GM11168 (cell line): ENCODE results near the gene EEF1A2.

Experiments
- in situ Hi-C: fragments of 300-500 bp; cut with MboI; formaldehyde crosslinking; loops from one replicate; pipeline ENCODE4 v1.12.0; 2022; ENCODE audit warnings: low sequenced_read_pairs; ENCODE audit not compliant: unreplicated experiment

Gene EEF1A2

GRCh38 chr20:63537525-63538203 is 38.8 kb upstream of the EEF1A2 start:
- in situ Hi-C loops, result no loop called here

- in situ Hi-C loops, result no loop called here
These were observed 38.2 kb upstream of the EEF1A2 start, which contains the start of gene PTK6 for GRCh38 chr20:63536997-63537524. Gene PTK6 (minus strand): TSS chr20:63537376. CDS start chr20:63537314, 62 bp downstream.

DNA sequence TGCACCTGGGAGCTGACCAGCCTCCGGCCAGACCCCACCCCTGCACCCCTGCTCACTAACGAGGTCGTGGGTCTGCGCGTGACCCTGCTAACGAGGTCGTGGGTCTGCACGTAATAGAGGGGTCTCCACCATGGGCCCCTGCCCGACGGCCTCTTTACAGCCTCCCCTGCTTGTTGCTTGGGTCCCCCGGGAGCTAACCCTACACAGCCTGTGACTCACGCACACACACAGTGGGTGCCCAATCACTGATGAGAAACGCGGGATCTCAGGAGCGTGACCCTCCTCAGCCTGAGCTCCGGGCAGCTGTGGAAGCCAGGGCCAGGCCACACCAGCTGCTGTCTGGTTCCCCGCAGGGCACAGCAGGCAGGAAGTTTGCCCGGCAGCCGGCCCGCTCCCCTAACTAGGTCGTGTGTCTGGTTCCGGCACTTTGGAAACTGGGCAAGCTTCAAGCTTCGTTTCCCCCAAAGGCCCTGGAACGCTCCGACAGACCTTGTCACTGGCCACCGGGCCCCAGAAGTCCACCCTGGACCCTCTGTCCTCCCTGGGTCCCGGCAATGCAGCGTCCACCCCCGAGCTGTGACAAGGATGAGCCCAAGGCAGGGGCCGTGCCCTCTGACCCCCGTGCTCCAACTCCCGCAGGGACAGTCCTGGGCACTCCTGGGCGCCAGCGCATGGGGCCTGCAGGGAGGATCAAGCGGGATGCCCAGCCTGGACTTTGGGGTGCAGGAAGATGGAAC is 37.5 kb upstream of the EEF1A2 start:
- in situ Hi-C loops, result no loop called here

- in situ Hi-C loops, result no loop called here
These were observed 36.2 kb upstream of the EEF1A2 start for GRCh38 chr20:63534831-63535651.

- in situ Hi-C loops, result no loop called here
These were observed 35.5 kb upstream of the EEF1A2 start for GRCh38 chr20:63534427-63534830.

DNA sequence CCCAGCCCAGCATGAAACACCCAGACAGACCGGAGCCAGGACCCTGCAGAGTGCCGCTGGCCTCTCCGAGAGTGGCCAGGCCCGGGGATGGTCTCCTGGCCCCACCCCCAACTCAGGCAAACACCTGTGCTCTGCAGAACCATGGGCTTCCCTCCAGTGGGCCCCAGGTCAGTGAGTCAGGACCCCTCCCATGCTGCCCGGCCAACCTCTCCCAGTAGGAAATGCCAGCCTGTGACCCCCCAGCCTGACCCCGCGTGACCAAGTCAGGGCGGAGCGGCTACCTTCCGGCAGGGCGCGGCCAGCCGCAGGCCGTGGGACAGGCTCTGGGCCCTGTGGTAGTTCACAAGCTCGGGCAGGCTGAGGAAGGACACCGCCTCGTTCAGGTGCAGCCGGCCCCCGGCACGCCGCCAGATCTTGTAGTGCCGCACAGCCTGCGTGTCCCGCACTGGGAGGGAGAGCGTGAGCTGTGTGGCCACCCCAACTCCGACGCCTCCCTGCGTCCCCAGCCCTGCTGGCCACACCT is 35.0 kb upstream of the EEF1A2 start:
- in situ Hi-C loops, result no loop called here

DNA sequence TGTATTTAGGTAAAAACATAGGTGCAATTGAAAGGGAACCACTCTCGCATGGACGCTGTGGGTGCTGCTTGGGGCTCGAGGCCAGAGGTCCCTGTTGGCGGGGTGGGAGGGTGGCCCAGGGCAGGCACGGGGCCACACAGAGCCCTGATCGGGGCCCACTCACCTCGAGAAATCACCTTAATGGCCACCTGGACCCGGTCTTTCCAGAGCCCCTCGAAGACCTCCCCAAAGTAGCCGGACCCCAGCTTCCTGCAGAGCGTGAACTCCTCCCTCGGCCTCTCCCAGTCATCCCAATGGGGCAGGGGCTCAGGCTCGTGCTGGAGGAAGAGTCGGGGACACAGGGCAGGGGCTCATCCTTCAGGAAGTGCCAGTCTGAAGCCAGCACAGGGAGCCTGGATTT is 34.5 kb upstream of the EEF1A2 start:
- in situ Hi-C loops, result no loop called here

DNA sequence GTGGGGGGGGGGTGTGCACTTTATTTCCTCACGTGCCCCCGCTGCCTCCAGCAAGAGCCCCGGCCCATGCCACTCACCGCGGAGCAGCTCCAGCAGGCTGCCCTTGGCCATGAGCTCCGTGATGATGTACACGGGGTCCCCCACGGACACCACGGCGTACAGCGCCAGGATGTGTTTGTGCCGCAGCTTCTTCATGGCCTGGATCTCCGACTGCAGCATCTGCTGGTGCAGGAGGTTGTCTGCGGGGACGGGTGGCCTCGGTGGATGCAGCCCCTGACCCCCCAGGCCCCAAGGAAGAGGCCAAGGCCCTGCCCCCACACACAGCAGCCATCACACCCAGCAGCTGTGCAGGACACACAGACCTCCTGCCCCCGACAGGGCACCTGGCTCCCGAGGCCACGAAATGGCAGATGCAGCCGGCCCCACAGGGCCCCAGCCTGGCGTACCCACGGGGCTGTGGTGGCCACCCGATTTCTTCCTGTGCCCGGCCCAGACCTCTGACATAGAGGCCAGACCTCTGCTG is 33.6 kb upstream of the EEF1A2 start:
- in situ Hi-C loops, result no loop called here

- in situ Hi-C loops, result no loop called here
These were observed 33.0 kb upstream of the EEF1A2 start for GRCh38 chr20:63531686-63532448.

- in situ Hi-C loops, result no loop called here
These were observed 31.9 kb upstream of the EEF1A2 start for GRCh38 chr20:63530788-63531160.

DNA sequence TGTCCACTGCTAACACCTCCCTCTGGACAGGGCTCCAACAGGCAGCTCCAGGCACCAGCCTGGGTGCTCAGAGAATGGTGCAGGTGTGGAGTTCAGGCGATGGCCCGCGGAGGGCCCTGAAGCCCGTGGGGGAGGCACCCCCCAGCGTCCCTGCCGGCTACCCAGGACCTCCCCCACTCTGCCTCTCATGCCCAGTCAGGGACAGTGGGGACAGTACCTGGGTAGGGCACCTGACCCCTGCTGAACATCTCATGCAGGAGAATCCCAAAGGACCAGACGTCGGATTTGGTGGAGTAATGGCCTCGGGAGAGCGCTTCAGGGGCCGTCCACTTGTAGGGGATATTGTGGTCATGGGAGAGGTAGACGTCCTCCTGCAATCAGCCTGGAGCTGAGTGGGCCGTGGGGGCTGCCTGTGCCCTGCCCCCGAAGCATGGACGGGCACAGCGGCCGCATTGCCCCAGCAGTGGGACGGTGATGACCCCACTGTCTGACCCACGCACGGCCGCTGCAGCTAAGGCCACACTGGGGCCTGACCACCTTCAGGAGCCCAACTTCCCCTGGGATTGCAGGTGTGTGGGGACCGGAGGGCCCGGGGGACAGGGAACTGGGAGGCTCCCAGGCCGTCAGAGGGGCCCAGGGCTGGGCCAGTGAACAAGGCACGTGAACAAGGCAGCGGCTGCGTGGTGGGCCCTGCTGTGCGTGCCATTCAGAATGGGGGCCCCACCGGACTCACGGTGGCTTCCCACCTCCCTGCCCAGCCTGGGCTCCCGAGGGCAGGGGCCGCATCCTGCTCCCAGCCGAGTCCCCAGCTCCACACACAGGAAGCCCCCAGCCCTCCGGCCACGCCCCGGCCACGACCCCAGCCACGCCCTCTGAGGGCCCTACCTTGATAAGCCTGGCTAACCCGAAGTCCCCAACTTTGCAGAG is 31.2 kb upstream of the EEF1A2 start:
- in situ Hi-C loops, result no loop called here

GRCh38 chr20:63529180-63529860 is 30.4 kb upstream of the EEF1A2 start:
- in situ Hi-C loops, result no loop called here

GRCh38 chr20:63527184-63527583 is 28.3 kb upstream of the EEF1A2 start:
- in situ Hi-C loops, result no loop called here

DNA sequence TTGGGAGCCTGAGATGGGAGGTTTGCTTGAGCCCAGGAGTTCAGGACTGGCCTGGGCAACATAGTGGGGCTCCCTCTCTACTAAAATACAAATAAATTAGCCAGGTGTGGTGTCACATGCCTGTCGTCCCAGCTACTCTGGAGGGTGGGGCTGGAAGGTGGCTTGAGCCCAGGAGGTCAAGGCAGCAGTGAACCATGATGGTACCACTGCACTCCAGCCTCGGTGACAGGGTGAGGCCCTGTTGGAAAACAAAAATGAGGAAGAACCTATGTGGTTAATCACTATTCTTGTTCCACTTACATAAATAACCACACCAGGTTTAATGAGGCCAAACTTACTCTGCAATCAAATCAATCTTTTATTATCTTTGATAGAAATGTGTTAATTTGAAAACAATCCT is 27.1 kb upstream of the EEF1A2 start:
- in situ Hi-C loops, result no loop called here

DNA sequence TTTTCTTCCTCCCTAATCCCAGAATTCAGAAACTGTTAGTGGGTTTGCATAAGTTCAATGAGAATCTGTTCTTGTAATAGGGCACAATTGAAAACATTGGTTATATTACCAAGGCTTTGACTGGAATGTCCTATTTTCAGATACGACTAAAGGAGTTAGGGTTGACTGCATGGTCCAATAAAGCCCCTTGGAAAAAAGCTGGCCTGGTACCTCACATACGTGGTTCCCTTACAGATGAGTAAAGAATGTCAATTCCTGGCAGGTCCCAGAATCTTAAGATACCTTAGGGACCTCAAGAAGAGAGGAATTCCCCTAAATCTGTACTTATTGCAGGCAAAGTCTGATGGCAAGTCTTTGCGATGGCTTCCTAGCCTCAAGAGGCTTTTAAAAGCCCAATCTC is 26.3 kb upstream of the EEF1A2 start:
- in situ Hi-C loops, result no loop called here

- in situ Hi-C loops, result no loop called here
These were observed 24.2 kb upstream of the EEF1A2 start for GRCh38 chr20:63522981-63523611.

DNA sequence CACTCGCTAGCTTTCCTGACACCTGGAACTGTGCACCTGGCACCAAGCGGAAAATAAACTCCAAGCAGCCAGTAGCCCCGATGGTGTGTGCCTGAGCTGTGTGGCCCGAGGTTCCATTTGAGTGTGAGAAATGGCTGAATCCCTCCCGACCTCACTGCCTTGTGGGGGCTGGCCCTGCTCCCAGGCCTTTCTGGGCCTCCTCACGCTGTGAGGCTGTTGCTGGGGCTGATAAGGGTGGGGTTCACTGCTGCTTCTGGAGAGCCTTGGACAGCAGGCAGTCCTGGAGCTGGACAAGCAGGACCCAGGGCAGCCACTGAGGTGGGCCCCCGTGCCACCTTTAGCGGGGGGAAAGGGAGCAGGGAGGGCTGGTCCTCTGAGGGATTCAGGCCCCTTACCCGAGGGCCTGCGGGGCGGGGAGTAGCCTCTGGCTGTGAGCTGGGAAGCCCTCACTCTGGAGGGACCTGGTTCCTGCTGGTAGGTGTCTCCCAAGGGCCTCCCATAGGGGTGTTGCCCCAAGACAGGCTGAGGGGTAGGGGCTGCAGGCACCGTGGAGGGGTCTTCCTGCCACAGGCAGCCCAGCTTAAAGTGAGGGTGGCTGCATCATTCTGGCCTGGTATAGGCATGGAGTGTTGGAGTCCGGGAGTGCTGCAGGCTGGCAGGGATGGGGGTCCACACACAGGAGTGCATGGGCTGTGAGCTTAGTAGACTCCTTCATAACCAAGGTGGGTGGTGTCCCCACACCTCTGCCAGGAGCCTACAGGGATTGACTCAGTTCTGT is 23.4 kb upstream of the EEF1A2 start:
- in situ Hi-C loops, result no loop called here
